Breast epithelium (tissue), 4 donors: Measurements from ENCODE around the gene ECHS1. TPM values are rescaled to one million over a fixed set of nuclear protein-coding genes. Genes with fewer than 3 reads are reported as not detected.

Experiments used
- DNase-seq, 2 donors: peaks; one replicate each; pipeline ENCODE4 v3.0.0-alpha.2; 2019; ENCODE audit warnings: low spot score in 2 of 2
- H3K27ac ChIP-seq, 2 donors: fragments of 200-600 bp; sonication (generic) in 1 of 2; one replicate each; pipeline ENCODE4 v1.5.1; 2016 to 2019; ENCODE audit warnings: mild to moderate bottlenecking in 1 of 2
- H3K27me3 ChIP-seq, 2 donors: fragments of 200-600 bp; sonication (generic) in 1 of 2; one replicate each; pipeline versions ENCODE4 v1.5.1 to v1.6.0; 2017 to 2019; ENCODE audit warnings: control low read depth in 1 of 2, mild to moderate bottlenecking in 1 of 2
- H3K36me3 ChIP-seq: fragments of 200-600 bp; one replicate; pipeline ENCODE4 v1.5.1; 2019
- H3K4me1 ChIP-seq, 2 donors: fragments of 200-600 bp; sonication (generic); one replicate each; pipeline ENCODE4 v1.5.1; 2016 to 2019; ENCODE audit warnings: control low read depth in 1 of 2
- H3K4me3 ChIP-seq, 3 donors: fragments of 200-600 bp; sonication (generic); 1 replicate in 2 of 3; 2 replicates in 1 of 3; pipeline ENCODE4 v1.5.1; 2016 to 2019; ENCODE audit warnings: mild to moderate bottlenecking in 3 of 3, moderate library complexity in 2 of 3
- H3K9me3 ChIP-seq, 2 donors: fragments of 200-600 bp; sonication (generic) in 1 of 2; one replicate each; pipeline ENCODE4 v1.5.1; 2016 to 2019; ENCODE audit warnings: control low read depth in 1 of 2
- POLR2A ChIP-seq: fragments of 450-650 bp; IDR thresholded peaks from one replicate; pipeline ENCODE4 v1.6.1; 2016; ENCODE audit warnings: antibody characterized with exemption, mild to moderate bottlenecking, moderate library complexity
- POLR2AphosphoS5 ChIP-seq, 3 donors: sonication (generic); formaldehyde crosslinking; IDR thresholded peaks; one replicate each; pipeline ENCODE4 v1.6.1; 2017; ENCODE audit warnings: antibody characterized with exemption in 3 of 3
- intact Hi-C: fragments of 100-400 bp; cut with DNase I; formaldehyde crosslinking; loops from one replicate; pipeline ENCODE4 v1.15.1; 2023; ENCODE audit warnings: low total_unique reads
- total RNA-seq, 3 donors: library from RNA; depleted of rRNA; stranded (reverse); fragments of >200 nt; gene quantifications; one replicate each; pipeline ENCODE4 v1.1.0, GENCODE V29; 2016
- TF ChIP-seq, protein P1 (sequence below), 3 donors: fragments of 450-650 bp; IDR thresholded peaks; one replicate each; pipeline ENCODE4 v1.5.1; 2016 to 2017; ENCODE audit warnings: antibody characterized with exemption in 3 of 3, mild to moderate bottlenecking in 3 of 3, moderate library complexity in 3 of 3

ECHS1 gene
- total RNA-seq, 3 donors from 2014 or later, result 71.8 to 165 (median 84.2) TPM

DNA sequence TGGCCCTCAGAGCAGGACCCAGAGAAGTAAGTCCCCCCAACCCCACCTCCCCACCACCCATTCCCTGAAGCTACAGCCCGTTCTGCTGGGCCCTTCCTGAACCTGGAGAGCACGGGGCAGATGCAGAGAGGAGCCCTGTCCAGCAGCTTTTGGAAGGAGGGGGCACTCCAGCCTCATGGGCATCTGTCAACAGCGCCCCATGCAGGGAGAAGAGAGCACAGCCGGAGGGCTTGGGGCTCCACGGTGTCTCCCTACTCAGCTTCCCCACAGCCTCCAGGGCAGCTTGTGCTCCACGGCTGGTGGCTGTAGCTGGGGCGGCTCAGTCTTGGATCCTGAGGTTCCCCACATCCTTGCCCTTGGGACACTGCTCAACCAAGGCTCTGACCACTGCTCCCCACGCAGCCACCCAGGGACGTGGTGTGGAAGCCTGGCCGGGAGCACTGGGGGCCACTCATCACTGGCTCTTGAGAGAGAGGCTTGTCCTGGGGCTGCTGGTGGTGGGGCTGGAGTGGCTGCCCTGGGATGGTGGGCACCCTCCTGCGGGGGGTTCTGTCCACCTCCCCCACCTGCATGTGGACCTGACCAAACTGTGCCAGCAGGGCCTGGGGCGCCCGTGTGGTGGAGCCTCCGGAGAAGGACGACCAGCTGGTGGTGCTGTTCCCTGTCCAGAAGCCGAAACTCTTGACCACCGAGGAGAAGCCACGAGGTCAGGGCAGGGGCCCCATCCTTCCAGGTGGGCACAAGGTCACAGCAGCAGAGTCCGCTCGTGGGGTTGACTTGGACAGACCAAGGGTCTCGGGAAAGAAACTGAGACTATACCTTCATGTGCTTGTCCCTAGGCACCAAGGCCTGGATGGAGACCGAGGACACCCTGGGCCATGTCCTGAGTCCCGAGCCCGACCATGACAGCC, 21.5 kb downstream of the ECHS1 start:
- peaks cover 6 to 25% of the 10 kb centered on the region in 2 donors for H3K27me3 ChIP-seq
- DNase-seq, result no peak
- no peaks in the 10 kb centered on the region for H3K9me3 ChIP-seq
- H3K36me3 ChIP-seq, result no peaks in the 10 kb centered on the region
- intact Hi-C loops, result no loop called here
- peaks cover 0 to 2% of the 10 kb centered on the region in 2 donors for H3K4me1 ChIP-seq
- H3K4me3 ChIP-seq, result no peak overlapping the region
- TF ChIP-seq, protein P1, sequence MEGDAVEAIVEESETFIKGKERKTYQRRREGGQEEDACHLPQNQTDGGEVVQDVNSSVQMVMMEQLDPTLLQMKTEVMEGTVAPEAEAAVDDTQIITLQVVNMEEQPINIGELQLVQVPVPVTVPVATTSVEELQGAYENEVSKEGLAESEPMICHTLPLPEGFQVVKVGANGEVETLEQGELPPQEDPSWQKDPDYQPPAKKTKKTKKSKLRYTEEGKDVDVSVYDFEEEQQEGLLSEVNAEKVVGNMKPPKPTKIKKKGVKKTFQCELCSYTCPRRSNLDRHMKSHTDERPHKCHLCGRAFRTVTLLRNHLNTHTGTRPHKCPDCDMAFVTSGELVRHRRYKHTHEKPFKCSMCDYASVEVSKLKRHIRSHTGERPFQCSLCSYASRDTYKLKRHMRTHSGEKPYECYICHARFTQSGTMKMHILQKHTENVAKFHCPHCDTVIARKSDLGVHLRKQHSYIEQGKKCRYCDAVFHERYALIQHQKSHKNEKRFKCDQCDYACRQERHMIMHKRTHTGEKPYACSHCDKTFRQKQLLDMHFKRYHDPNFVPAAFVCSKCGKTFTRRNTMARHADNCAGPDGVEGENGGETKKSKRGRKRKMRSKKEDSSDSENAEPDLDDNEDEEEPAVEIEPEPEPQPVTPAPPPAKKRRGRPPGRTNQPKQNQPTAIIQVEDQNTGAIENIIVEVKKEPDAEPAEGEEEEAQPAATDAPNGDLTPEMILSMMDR (IDR thresholded peaks at IDR 0.05), result no peak
- no peak overlapping the region for H3K27ac ChIP-seq

DNA sequence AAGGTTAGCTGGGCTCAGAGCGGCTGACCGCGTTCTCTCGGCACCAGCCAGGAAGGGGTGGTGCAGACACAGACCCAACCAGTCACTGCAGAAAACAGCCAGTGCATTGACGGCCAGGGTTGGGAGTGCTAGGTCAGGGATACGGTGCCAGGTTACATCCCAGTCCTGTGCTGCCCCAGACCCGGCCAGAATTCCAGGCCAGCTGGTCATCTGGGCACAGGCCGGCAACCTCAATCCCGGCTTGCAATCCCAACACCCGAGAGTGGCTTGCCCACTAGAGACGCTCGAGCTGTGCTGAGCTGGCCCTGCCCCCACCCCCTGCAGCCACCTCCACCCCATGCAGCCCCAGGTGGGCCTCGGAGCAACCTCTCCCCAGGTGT, 22.2 kb downstream of the ECHS1 start:
- Histone ChIP-seq H3K36me3 (no peaks in the 10 kb centered on the region), H3K27me3 (peaks cover 6 to 31% of the 10 kb centered on the region in 2 donors), H3K9me3 (no peaks in the 10 kb centered on the region), H3K27ac (no peak overlapping the region), H3K4me3 (no peak overlapping the region), H3K4me1 (no peaks in the 10 kb centered on the region)
- no peak for DNase-seq
- intact Hi-C loops, result no loop called here
- no peak for TF ChIP-seq POLR2AphosphoS5 (IDR thresholded peaks at IDR 0.05)
- TF ChIP-seq POLR2A, result no peak
- TF ChIP-seq, protein P1 (IDR thresholded peaks at IDR 0.05), result no peak

DNA sequence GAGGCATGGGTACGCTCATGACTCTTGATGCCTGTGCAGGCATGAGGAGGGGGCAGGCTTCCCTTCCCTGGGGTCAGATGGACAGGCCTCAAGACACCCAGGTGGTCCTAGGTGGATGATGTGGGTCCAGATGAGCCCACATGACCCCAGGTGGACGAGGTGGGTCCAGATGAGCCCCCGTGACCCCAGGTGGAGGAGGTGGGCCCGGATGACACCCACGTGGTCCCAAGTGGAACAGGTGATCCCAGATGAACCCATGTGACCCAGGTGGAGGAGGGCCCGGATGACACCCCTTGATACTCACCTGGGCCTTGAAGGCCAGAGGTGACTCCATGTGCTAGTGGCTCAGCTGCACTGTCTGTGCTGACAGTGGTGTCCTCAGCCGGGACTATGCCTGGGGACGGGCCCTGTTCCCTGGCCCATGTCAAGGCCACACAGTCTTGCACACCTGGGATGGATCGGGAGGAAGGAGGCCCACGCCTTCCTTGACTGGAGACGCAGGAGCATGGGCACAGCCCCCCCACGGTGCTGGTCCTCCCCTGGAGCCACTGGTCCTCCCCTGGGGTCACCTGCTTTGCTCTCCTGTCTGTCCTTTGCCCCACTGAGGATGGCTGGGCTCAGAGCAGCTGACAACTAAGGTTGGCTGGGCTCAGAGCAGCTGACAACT, 22.7 kb downstream of the ECHS1 start:
- intact Hi-C loops, result no loop called here
- DNase-seq, result no peak

DNA sequence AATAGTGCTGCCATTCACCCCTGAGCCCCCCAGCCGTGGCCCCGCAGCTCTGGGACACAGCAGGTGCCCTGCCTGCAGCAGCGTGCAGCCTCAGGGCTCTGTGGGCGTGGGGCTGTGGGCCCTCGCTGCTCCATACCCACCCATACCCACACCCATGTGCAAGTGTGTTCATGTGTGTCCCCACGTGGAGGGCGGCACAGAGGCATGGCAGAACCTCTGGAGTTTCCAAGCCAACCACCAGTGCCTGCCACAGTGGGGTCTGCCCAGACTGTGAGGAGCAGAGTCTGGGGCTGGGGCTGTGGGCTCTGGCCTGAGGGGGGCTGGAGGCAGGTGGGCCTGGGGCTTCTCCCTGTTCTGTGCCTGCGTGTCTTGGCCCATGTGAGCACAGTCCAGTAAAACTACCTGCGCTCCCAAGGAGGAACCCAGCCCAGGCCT, 23.6 kb downstream of the ECHS1 start:
- Histone ChIP-seq H3K27ac (no peak overlapping the region), H3K27me3 (peaks cover 6 to 45% of the 10 kb centered on the region in 2 donors), H3K4me1 (no peaks in the 10 kb centered on the region), H3K36me3 (no peaks in the 10 kb centered on the region), H3K9me3 (no peaks in the 10 kb centered on the region), H3K4me3 (no peak overlapping the region)
- no peak for DNase-seq
- intact Hi-C loops, result no loop called here
- TF ChIP-seq, protein P1 (IDR thresholded peaks at IDR 0.05), result no peak
- TF ChIP-seq POLR2AphosphoS5 (IDR thresholded peaks at IDR 0.05) (no peak), POLR2A (no peak)

More for the DNA sequence above, 22.7 kb downstream of the ECHS1 start:
- no peak overlapping the region for H3K4me3 ChIP-seq
- no peaks in the 10 kb centered on the region for H3K36me3 ChIP-seq
- no peak overlapping the region for H3K27ac ChIP-seq
- H3K27me3 ChIP-seq, result peaks cover 6 to 36% of the 10 kb centered on the region in 2 donors
- TF ChIP-seq POLR2A (no peak), POLR2AphosphoS5 (IDR thresholded peaks at IDR 0.05) (no peak)
- TF ChIP-seq, protein P1 (IDR thresholded peaks at IDR 0.05), result no peak
- no peaks in the 10 kb centered on the region for H3K9me3 ChIP-seq
- H3K4me1 ChIP-seq, result no peaks in the 10 kb centered on the region

DNA sequence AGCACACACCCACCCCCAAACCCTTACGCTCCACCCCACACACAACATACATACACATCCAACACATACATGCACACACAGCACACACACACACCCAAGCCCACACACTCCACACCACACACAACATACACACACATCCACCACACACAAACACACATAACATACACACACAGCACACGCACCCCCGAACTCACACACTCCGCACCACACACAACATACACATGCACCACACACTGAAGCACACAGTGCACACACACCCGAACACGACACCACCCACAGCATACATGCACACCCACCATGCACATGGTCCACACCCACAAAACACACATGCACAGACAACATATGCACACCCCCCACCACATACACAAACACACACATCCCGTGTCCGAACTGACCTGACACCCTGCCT, 24.0 kb downstream of the ECHS1 start:
- Histone ChIP-seq H3K36me3 (no peaks in the 10 kb centered on the region), H3K27ac (no peak overlapping the region), H3K4me3 (no peak overlapping the region), H3K9me3 (no peaks in the 10 kb centered on the region), H3K27me3 (peaks cover 6 to 49% of the 10 kb centered on the region in 2 donors), H3K4me1 (no peaks in the 10 kb centered on the region)
- no peak for DNase-seq
- intact Hi-C loops, result no loop called here
- TF ChIP-seq POLR2AphosphoS5 (IDR thresholded peaks at IDR 0.05), result no peak
- TF ChIP-seq, protein P1 (IDR thresholded peaks at IDR 0.05), result no peak
- no peak for TF ChIP-seq POLR2A
